ENCODE data around the gene CWC22. TPM values are rescaled to one million over a fixed set of nuclear protein-coding genes. Genes with fewer than 3 reads are reported as not detected.

Gene CWC22
- polyA plus RNA-seq, 1 of the 3 experiments (the other 2 are of a cell fraction): 2.7 TPM

DNA sequence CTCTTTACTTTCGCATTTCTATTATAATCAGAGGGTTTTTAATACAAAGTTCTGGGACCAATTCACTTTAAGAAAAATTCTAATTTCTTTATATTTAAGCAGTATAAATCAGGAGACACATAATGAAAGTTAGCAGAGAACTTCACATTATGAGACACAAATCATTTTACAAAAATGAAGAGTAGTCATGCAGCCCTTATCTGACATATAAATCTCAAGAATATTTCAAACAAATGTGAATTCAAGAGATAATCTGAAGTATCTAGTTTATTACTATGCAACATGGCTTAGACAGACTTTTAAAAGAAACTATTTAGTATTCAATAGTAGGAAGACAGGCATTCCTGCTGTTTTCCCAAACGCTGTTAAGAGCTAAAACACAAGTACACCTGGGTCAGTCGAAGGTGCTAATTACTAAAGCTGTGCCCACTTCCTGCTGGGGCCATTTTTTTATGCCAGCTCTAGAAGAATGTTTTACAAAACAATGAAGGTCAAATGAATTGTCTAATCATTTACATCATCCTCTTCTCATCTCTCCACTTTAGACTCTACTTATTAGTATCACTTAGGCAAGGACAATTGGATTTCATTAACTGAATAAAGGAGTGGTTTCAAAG is 40.2 kb downstream of the CWC22 start (continued):
- TF ChIP-seq, protein P1, sequence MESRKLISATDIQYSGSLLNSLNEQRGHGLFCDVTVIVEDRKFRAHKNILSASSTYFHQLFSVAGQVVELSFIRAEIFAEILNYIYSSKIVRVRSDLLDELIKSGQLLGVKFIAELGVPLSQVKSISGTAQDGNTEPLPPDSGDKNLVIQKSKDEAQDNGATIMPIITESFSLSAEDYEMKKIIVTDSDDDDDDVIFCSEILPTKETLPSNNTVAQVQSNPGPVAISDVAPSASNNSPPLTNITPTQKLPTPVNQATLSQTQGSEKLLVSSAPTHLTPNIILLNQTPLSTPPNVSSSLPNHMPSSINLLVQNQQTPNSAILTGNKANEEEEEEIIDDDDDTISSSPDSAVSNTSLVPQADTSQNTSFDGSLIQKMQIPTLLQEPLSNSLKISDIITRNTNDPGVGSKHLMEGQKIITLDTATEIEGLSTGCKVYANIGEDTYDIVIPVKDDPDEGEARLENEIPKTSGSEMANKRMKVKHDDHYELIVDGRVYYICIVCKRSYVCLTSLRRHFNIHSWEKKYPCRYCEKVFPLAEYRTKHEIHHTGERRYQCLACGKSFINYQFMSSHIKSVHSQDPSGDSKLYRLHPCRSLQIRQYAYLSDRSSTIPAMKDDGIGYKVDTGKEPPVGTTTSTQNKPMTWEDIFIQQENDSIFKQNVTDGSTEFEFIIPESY (IDR thresholded peaks at IDR 0.05; ENCODE audit: borderline replicate concordance, low read depth): no peak
- TF ChIP-seq POLR2AphosphoS5 (IDR thresholded peaks at IDR 0.05; ENCODE audit: low read depth, low read length): no peak
- TF ChIP-seq RFX5 (IDR thresholded peaks at IDR 0.05; ENCODE audit: low read length): no peak
- no peak for TF ChIP-seq EZH2phosphoT487 (IDR thresholded peaks at IDR 0.05; ENCODE audit: borderline replicate concordance, low read depth)
- no peak for TF ChIP-seq SIN3A (IDR thresholded peaks at IDR 0.05; ENCODE audit: borderline replicate concordance, low read depth, low read length)
- TF ChIP-seq, protein P2, sequence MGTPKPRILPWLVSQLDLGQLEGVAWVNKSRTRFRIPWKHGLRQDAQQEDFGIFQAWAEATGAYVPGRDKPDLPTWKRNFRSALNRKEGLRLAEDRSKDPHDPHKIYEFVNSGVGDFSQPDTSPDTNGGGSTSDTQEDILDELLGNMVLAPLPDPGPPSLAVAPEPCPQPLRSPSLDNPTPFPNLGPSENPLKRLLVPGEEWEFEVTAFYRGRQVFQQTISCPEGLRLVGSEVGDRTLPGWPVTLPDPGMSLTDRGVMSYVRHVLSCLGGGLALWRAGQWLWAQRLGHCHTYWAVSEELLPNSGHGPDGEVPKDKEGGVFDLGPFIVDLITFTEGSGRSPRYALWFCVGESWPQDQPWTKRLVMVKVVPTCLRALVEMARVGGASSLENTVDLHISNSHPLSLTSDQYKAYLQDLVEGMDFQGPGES (IDR thresholded peaks at IDR 0.05; ENCODE audit: low read depth, low read length): no peak
- TF ChIP-seq TCF12 (IDR thresholded peaks at IDR 0.05): peak; percentile 51
- no peak for TF ChIP-seq GABPA (IDR thresholded peaks at IDR 0.05; ENCODE audit: low read depth)

DNA sequence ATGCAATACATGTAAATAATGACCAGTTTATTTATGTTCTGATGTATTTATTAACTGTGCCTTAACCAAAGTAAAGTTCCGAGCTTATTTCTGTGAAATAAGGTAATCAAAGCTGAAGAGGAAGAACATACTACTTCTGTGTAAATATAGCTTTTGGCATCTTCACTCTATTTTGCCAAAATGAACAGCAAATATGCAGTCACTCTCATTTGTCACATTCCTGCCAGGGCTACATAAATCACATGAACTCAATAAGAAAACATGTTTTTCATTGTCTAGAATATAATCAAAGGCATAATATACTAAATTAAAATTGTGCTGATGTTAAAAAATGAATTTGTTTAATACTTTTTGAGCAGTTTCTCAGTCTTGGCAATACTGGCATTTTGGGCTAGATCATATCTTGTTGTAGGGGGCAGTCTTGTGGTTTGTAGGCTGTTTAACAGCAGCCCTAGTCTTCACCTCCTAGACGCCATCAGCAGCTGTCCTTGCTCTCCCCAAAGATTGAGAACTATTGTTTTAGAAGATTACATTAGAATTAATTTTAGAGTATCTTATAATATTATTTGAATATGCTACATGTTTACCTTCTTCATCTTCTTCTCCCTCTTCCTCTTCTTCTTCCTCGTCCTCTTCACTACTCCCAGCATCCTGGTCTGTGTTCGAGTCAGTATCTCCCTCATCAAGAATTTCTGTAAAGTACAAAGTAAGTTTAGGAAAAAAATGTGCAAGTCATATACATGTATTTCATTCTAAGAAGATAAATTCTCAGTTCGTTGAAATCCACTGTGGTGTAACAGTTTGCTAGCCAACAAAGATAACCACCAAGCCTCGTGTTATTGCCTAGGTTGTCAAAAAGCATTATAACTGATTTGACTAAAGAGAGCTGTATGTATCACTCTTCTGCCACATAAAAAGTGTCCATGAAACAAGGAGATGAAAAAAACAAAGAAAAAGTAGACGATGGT is 41.5 kb downstream of the CWC22 start:
- Histone ChIP-seq H3K79me2 (ENCODE audit: insufficient read depth) (no peaks in the 10 kb centered on the region), H4K20me1 (ENCODE audit: insufficient read depth) (no peaks in the 10 kb centered on the region), H3K9ac (no peak overlapping the region), H3K9me3 (no peaks in the 10 kb centered on the region), H3K4me1 (ENCODE audit: control insufficient read depth in 1 of 2, insufficient read depth in 2 of 2, low read depth in 1 of 2, low read length in 1 of 2) (no peaks in the 10 kb centered on the region), H3K4me3 (ENCODE audit: low read depth in 2 of 2, low read length in 1 of 2) (no peak overlapping the region), H2AFZ (ENCODE audit: low read depth) (no peak overlapping the region), H3K27ac (ENCODE audit: low read depth in 2 of 2, low read length in 1 of 2) (no peak overlapping the region), H3K36me3 (replicated peaks in 1 of 2; ENCODE audit: control insufficient read depth in 1 of 2, insufficient read depth in 2 of 2, low read length in 1 of 2) (peaks cover 78 to 80% of the 10 kb centered on the region in 2 experiments), H3K4me2 (no peak overlapping the region), H3K27me3 (ENCODE audit: insufficient read depth) (no peaks in the 10 kb centered on the region), H3K9me2 (no peaks in the 10 kb centered on the region), H3F3A (replicated peaks; ENCODE audit: insufficient read depth) (peaks cover 24% of the 10 kb centered on the region)
- no peak for DNase-seq
- ChIA-PET CTCF (no interaction called here), POLR2A (no interaction called here)
- TF ChIP-seq, protein P3, sequence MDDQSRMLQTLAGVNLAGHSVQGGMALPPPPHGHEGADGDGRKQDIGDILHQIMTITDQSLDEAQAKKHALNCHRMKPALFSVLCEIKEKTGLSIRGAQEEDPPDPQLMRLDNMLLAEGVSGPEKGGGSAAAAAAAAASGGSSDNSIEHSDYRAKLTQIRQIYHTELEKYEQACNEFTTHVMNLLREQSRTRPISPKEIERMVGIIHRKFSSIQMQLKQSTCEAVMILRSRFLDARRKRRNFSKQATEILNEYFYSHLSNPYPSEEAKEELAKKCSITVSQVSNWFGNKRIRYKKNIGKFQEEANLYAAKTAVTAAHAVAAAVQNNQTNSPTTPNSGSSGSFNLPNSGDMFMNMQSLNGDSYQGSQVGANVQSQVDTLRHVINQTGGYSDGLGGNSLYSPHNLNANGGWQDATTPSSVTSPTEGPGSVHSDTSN (IDR thresholded peaks at IDR 0.05): no peak
- TF ChIP-seq, protein P4, sequence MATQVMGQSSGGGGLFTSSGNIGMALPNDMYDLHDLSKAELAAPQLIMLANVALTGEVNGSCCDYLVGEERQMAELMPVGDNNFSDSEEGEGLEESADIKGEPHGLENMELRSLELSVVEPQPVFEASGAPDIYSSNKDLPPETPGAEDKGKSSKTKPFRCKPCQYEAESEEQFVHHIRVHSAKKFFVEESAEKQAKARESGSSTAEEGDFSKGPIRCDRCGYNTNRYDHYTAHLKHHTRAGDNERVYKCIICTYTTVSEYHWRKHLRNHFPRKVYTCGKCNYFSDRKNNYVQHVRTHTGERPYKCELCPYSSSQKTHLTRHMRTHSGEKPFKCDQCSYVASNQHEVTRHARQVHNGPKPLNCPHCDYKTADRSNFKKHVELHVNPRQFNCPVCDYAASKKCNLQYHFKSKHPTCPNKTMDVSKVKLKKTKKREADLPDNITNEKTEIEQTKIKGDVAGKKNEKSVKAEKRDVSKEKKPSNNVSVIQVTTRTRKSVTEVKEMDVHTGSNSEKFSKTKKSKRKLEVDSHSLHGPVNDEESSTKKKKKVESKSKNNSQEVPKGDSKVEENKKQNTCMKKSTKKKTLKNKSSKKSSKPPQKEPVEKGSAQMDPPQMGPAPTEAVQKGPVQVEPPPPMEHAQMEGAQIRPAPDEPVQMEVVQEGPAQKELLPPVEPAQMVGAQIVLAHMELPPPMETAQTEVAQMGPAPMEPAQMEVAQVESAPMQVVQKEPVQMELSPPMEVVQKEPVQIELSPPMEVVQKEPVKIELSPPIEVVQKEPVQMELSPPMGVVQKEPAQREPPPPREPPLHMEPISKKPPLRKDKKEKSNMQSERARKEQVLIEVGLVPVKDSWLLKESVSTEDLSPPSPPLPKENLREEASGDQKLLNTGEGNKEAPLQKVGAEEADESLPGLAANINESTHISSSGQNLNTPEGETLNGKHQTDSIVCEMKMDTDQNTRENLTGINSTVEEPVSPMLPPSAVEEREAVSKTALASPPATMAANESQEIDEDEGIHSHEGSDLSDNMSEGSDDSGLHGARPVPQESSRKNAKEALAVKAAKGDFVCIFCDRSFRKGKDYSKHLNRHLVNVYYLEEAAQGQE (IDR thresholded peaks at IDR 0.05; ENCODE audit: low read depth, low read length): no peak
- no peak for TF ChIP-seq RAD21 (IDR thresholded peaks at IDR 0.05; ENCODE audit: low read length)
- TF ChIP-seq CHD2 (IDR thresholded peaks at IDR 0.05; ENCODE audit: low read length, partially characterized antibody): no peak
- 89% methylated on average over 7 of the region's 7 CpGs for WGBS (ENCODE audit: low lambda C conversion rate)
